Keratinocyte (primary cell): ENCODE results near the gene CDC16.

ENCODE experiments used
- EZH2 ChIP-seq: IDR thresholded peaks from one replicate; pipeline ENCODE4 v1.6.1; 2012; ENCODE audit warnings: inconsistent platforms, mild to moderate bottlenecking, low read length, moderate library complexity
- TF ChIP-seq, protein P1 (sequence below), 3 experiments: IDR thresholded peaks in 1 of 3; conservative IDR thresholded peaks in 1 of 3; optimal IDR thresholded peaks in 1 of 3; 2 replicates in 2 of 3; 3 replicates in 1 of 3; pipeline versions ENCODE3 to v1.5.1; 2011; ENCODE audit warnings: low read length in 3 of 3, mild to moderate bottlenecking in 3 of 3, moderate library complexity in 2 of 3, control low read depth in 1 of 3, inconsistent platforms in 1 of 3; ENCODE audit not compliant: insufficient read depth in 2 of 3; ENCODE audit errors: extremely low read depth in 1 of 3

DNA sequence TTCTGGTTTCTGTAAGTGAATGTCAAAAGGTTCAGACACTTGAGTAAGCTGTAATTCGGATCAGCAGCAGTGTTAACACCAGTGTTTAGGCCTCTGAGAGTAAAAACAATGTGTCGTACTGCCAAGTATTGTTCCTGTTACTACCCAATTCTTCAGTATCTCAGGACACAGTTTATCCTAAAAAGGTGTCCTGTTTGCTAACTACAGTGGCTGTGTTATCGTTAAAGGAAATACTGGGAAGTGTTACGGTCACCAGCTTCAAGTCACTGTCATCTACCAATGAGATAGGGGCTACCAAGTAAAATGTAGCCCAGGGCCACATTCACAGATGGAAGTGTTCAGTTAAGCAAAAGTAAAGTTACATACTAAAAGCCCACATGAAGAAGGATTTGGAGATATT lies 44.4 kb downstream of the CDC16 start:
- TF ChIP-seq, protein P1, sequence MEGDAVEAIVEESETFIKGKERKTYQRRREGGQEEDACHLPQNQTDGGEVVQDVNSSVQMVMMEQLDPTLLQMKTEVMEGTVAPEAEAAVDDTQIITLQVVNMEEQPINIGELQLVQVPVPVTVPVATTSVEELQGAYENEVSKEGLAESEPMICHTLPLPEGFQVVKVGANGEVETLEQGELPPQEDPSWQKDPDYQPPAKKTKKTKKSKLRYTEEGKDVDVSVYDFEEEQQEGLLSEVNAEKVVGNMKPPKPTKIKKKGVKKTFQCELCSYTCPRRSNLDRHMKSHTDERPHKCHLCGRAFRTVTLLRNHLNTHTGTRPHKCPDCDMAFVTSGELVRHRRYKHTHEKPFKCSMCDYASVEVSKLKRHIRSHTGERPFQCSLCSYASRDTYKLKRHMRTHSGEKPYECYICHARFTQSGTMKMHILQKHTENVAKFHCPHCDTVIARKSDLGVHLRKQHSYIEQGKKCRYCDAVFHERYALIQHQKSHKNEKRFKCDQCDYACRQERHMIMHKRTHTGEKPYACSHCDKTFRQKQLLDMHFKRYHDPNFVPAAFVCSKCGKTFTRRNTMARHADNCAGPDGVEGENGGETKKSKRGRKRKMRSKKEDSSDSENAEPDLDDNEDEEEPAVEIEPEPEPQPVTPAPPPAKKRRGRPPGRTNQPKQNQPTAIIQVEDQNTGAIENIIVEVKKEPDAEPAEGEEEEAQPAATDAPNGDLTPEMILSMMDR (optimal IDR thresholded peaks at IDR 0.05 in 1 of 3, IDR thresholded peaks at IDR 0.05 in 1 of 3, conservative IDR thresholded peaks at IDR 0.05 in 1 of 3; ENCODE audit: extremely low read depth in 1 of 3, insufficient read depth in 2 of 3, low read length in 3 of 3): no peak
- no peak for TF ChIP-seq EZH2
